ENCODE measurements around the gene GRB7.
A peak's percentile ranks its signal among the peaks of the same experiment; 100 is the strongest.
"Not testable (repeated sequence)": the region's sequence is repeated elsewhere in the genome, so short reads cannot be mapped to it uniquely, and the experiment has no call there.

GRB7 gene

GRCh38 chr17:39753514-39754160 lies 15.9 kb downstream of the GRB7 start:
- peak; percentile 54 for DNase-seq

- DNase-seq, result peak; percentile 74
These were observed 16.6 kb downstream of the GRB7 start for GRCh38 chr17:39754161-39754957.

GRCh38 chr17:39754958-39755553 lies 17.3 kb downstream of the GRB7 start:
- no peak for DNase-seq

GRCh38 chr17:39755554-39756379 lies 18.0 kb downstream of the GRB7 start:
- DNase-seq, result no peak

GRCh38 chr17:39756380-39757079 lies 18.8 kb downstream of the GRB7 start:
- no peak for DNase-seq

GRCh38 chr17:39757176-39757662 lies 19.5 kb downstream of the GRB7 start:
- no peak for DNase-seq

GRCh38 chr17:39757931-39758873 lies 20.5 kb downstream of the GRB7 start:
- DNase-seq, result no peak

- DNase-seq, result no peak
These were observed 21.5 kb downstream of the GRB7 start for GRCh38 chr17:39759204-39759603.

- DNase-seq, result no peak
These were observed 24.2 kb downstream of the GRB7 start for GRCh38 chr17:39761861-39762496.

- DNase-seq, result no peak
These were observed 25.5 kb downstream of the GRB7 start for GRCh38 chr17:39763051-39763820.

- DNase-seq, result not testable (repeated sequence)
These were observed 26.4 kb downstream of the GRB7 start for GRCh38 chr17:39764171-39764570.

GRCh38 chr17:39765175-39765574 lies 27.4 kb downstream of the GRB7 start:
- DNase-seq, result no peak

- no peak for DNase-seq
These were observed 28.0 kb downstream of the GRB7 start for GRCh38 chr17:39765766-39766165.

GRCh38 chr17:39767147-39767546 lies 29.4 kb downstream of the GRB7 start:
- no peak for DNase-seq

GRCh38 chr17:39769974-39770587 lies 32.3 kb downstream of the GRB7 start:
- DNase-seq, result no peak

- DNase-seq, result no peak
These were observed 34.7 kb downstream of the GRB7 start for GRCh38 chr17:39772415-39772814.

- no peak for DNase-seq
These were observed 35.5 kb downstream of the GRB7 start for GRCh38 chr17:39772987-39773934.

- no peak for DNase-seq
These were observed 36.3 kb downstream of the GRB7 start for GRCh38 chr17:39774047-39774446.

Data from NCI-H1092 treated with DMSO at 0.1 percent for 48 hours (cell line).